NOMO-1 (cell line): ENCODE results near the gene EXT2.

Experiments used
- DNase-seq, 2 experiments: peaks; one replicate each; lab custom pipeline; 2025; ENCODE audit not compliant: unreplicated experiment in 2 of 2; lab: John Stamatoyannopoulos, UW

The EXT2 gene

DNA sequence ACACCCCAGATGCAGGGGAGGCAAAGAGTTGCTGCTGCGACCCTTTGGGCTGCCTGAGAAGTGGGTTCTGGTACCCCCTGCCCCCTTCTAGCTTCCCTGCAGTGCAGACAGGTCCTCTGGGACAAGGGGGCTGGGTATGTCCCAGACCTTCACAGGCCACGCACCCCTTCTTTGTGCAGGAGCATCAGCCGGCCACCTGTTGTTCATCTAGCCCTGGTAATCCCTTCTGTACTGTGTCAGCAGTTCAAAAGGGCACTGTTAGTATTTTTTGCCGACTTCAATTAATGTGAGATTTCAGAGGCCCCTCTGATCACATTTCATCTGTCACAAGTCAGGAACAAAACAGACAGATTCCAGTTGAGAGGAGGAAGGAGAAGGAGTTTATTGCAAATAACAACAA lies 164.6 kb downstream of the EXT2 start:
- no peak for DNase-seq

DNA sequence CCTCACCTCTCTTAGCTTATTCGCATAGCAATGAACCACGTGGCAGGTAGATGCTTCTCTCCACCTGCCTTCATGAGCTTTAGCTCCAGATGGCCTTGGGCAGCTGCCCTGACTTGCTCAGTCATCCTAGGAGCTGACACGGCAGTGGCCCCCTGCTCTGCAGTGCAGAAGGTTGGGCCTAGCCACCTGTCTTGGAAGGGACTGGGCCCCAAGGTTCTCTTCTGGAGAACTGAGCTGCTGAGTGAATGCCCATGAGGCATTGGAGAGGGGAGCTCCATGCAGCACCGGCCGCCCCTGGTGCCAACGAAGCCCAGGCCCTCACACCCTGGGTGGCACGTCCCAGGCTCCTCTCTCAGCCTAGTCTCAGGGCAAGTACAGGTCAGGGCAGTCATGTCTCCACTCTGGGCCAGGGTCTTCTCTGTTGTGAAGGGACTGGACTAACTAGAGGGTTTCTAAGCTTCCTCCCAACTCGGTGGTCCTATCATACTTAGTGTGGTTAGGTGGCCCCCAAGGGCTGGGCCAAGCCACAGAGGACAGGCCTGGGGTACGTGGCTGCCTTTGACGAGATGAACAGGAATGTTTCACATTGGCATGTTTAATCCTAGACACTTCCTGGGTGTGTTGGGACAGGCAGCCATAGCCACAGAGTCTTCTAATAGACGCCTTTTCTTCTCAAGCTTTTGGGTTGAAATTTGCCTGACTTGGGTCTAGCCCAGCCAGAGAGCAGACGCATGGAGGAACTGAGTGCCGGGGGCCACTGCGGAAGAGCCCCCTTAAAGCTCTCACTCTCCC lies 166.5 kb downstream of the EXT2 start:
- DNase-seq, result no peak

DNA sequence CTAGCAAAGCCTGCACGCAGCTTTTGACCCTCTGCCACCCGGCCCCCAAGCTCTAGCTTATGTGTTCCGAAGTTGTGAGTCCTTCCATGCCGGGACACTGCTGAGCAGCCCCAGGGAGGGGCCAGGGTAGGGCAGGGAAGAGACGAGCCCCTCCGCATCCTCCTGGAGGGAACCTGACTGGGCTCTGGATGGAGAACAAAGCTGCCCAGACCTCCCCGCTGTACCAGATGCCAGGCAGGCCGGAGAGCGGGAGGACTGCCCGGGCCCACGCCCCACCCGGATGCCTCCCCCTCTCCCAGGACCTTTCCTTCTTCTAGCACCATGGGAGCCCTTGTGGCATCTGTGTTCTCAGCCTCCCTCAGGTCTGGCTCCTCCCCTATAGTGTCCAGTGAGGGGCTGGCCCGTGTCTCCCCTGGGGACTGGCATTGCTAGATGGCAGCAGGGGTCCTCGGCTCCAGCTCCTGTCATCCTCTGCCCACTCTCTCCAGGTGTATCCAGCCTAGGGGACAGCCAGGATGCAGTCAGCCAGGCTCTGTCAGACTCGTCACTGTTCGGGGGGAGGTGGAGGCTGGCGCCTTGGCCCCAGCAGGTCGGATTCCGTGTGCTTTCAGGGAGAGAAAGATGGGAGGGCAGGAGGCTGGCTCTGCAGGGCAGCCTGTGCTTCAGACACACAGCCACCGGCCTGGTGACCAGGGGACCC lies 168.4 kb downstream of the EXT2 start:
- DNase-seq, result no peak

DNA sequence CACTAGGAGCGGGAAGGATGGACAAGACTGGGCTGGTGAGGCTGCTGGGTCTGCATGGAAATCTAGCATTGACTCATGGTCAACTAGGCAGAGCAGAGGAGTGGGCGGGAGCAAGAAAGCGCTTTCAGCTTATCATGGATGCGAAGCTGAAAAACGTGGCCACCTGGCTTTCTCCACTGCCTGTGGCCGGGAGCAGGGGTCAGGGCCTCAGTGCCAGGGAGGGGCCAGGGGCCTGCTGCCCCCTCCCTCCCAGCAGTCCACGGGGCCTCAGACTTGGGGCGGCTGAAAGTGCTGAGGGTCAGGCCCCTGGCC lies 168.9 kb downstream of the EXT2 start:
- no peak for DNase-seq

DNA sequence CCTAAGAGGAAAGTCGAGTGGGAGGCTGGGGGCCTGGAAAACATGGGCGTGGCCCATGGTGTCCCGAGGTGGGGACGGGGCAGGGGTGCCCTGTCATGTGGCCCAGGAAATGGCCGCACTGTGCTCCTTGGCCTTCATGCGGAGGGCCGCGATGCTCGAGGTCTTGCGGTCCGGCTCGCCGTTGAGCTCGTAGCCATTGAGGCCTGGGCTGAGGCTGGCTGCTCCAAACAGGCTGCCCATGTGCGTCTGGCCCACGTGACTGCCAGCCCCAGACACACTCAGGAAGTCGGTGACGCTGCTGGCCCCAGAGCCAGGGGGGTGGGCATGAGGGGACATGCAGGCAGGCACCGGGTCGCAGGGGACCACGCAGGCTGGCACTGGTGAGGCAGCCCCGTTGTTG lies 169.3 kb downstream of the EXT2 start:
- no peak for DNase-seq

DNA sequence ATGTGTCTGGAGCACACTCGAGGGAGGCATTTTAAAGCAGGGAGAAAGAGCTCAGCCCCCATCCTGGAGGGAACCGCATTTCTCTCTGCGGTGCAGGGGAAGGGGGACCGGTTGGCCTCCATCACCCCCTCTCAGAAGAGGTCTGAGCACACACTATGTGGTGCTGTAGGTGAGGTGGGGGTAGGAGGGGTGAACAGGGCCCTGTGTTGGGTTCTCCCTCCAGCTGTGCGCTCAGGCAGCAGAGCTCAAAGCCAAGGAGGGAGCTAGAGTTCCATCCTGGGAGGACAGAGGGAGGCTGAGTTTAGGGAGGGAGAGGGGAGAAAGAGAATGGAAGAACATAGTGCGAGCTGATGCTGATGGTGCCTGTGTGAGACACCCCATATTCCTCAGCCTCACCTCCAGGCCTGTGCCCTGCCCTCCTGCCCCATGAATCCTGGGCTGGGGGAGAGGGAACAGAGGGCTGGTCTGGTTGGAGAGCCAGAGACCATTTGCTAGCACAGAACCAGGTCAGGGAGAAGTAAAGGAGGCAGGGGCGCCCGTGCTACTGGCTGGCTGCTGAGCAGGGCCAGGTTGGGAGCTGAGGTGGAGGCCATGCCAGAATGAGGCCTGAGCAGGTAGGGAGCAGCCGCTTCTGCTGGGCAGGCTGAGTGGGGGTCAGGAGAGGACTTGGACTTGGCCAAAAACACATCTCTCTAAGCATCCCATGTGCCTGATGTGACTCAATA lies 170.7 kb downstream of the EXT2 start:
- DNase-seq, result no peak

DNA sequence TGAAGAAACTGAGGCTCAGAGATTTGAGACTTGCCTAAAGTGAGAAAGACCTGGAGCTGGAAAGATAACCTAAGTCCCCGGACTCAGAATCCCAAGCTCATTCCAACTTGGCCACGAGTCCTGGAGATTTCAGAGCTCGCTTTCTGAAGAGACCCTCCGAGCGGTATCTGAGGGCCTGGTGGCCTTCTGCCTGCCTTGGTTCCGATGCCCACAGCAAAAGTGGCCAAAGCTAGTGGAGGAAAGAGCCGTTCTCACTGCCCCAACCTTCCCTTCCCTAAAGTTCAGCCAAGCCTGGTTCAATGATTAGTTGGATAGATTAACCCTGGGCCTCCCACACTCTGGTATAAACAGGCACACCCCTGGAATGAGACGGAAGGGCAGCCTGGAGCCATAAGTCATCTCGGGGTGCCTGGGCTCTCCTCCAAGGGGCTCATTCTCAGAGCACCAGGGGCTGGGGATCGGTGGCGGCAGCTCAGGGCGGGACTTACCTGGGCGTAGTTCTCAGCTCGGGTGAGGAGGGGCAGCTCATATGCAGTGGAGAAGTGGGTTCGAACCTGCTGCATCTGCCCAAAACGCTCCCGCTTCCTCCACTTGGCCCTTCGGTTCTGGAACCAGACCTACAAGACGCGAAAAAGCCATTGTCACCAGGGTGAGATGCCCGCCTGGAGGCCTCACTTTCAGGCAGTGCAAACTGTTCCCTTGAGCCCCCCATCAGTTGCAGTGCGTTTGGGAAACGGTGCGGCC lies 171.7 kb downstream of the EXT2 start:
- DNase-seq, result no peak

DNA sequence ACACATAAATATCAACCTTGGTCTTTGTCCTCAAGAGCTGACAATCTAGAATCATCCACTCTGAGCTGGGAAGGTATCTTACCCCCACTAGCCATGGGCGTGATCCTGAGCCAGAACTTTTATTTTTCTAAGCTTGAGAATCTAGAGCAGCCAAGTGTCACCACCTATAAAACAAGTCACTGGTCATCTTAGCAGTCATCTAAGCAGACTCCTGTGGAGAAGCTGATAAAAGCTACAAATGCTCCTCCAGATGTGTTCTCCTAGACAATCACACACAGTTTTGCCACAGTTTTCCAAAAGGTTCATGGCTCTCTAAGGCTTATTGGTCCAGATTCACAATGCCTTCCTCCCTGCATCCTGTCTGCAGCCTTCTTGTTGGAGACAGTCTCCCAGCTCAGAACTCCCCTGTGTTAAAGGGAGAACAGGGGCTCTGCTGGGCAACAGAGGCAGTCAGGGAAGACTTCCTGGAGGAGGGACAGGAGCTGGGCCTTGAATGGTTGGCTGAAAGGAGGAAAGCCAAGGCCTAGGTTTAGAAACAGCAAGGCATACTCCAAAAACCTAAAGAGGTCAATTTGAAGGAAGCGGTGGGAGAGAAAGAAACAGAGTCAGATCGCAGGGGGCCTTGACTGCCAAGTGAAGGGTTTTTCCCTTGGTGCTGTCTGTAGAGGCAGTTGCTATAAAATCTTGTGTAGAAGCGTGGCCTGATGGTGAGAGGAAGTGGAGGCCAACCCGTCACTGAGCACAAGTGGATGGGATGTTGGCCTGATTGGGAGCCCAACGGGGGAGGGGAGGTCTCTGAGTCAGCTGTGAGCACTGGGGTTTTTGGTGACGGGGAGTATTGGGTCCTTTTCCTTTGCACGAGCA lies 172.5 kb downstream of the EXT2 start:
- no peak for DNase-seq

DNA sequence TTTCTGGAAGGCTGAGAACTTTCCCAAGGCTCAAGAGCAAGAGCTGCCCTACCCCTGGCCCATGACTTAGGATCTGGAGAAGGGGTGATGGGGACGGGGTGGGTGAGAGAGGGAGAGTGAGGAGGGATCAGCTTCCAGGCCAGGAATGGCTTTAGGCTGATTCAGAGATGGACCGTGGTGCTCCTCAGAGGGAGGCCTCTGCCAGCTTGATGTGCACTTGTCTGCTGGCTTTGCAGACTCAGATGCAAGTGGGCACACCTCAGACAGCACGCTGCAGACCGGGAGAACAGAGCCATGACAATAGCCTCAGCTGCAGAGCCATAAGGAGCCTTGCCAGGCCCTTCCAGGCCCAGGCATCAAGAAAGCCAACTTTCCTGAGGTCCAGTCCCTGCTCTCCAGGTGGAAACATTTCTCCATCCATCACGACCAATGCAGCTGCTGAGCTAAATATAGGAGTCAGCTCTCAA lies 173.2 kb downstream of the EXT2 start:
- DNase-seq, result no peak

DNA sequence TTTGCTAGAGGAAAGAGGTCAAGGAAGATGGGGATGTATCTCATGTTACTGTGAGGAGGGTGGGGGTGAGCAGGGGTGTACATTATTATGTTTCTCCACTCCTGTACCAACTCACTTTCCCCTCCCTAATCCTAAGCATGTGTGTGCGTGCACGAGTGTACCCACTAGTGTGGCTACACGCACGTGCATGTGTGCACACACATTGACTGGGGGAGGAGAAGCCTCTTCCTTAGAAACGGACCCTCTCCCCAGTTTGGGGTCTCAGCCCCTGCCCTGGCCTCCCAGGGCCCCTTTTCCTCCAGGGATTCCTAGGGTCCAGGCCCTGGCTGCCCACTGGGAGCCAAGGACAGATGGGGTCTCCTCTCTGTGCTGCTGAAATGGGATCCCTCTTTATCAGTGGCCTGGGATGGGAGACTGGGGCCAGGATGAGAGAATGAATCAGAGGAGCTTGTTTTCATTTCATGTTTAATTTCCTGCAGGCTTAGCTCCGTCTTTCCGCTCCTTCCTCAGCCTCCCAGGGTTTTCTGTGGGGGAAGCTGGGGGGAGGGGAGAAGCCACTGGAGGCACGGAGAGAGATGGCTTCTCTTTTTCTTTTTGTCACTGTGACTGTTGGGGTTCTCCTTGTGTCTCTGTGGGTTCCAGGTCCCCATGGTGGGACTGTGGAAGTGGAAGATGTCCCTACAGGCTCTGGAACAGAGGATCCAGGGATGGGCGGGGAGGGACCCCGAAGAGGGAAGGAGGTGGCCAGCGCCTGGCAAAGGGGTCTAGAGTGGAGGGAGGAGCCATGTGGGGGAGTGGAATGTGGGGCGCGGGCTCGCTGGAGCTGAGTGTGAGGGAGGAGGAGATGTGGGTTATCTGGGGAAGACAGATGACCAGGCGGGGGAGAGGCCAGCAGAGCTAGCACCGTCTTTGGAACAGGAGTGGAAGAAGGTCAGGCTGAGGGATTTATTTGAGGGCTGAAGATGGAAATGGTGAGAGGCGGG lies 174.2 kb downstream of the EXT2 start:
- no peak for DNase-seq

DNA sequence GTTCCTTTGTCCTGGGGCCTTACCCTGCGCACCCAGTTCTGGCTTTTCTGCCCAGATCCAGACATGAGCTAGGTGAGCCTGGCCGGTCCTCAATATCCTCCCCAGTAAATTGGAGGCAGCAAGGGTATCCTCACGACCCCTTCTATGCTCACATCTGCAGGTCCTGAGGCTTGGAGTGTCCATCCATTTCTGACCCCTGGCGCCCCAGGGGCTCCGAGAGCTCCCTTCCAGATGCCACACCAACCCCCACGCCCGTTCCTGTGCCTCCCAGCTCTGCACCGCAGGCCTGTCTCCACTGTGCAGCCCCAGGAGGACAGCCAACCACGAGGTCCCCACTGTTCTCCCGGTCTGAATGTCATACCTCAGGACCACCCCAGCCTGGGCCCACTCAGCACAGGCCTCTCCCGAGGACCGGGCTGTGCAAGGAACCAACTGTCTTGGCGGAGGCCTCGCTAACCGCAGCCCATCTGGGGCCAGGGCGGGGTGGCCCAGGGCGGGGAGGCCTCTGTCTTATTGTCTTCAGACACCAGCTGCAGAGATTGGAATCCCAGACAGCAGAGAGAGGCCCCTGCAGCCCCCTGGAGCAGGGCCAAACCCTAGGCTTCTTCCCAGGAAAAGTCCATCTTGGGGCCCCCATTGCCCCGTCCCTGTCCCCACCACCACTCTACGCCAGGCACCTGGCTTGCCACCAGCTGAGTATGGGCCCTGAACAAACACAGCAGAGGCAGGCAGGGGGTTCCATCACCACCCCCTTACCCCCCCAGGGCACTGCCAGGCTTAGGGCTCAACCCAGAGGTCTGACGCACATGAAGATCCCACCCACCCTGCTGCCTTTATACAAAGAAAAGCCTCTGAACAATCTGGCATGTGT lies 175.2 kb downstream of the EXT2 start:
- no peak for DNase-seq

DNA sequence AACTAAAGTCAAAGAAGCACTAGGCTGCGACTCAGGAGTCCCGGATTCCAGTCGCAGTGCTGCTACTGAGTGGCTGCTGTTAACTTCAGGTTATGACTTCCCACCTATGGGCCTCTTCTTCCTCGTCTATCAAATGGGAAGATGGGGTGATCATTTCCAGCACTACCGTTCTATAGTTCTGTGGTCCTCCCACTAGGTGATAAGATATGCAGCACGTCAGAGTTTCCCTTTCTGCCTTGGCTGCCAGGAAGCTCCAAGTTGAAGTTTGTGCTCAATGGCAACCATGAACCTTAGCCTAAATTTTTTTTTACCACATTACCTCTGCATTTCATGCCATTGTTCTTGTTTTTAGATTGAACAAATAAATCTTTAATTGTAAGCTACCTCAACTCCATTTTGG lies 175.8 kb downstream of the EXT2 start:
- no peak for DNase-seq

DNA sequence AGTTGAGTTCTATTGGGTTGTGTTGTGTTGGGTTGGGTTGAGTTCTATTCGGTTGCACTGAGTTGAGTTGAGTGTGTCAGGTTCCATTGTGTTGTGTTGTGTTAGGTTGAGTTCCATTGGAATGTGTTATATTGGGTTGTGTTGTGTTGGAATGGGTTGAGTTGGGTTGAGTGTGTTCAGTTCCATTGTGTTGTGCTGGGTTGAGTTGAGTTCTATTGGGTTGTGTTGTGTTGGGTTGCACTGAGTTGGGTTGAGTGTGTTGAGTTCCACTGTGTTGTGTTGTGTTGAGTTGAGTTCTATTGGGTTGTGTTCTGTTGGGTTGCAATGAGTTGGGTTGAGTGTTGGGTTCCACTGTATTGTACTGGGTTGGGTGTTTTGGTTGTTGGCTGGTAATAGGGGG lies 178.9 kb downstream of the EXT2 start:
- DNase-seq, result no peak

DNA sequence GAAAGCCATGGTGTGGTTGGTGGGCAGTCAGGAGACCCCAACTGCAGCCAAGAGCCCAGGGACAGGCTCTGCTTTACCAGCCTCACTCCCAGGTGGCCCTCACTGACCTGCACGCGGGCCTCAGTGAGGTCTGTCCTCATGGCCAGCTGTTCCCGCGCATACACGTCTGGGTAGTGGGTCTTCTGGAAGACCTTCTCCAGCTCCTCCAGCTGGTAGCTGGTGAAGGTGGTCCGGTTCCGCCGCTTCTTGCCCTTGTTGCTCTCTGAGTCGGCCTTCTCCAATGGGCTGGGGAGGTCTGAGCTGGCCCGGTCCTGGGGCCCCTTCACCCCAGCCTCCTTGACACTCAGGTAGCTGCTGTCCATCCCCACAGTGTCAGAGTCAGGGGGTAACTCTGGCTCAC lies 179.8 kb downstream of the EXT2 start:
- no peak for DNase-seq

DNA sequence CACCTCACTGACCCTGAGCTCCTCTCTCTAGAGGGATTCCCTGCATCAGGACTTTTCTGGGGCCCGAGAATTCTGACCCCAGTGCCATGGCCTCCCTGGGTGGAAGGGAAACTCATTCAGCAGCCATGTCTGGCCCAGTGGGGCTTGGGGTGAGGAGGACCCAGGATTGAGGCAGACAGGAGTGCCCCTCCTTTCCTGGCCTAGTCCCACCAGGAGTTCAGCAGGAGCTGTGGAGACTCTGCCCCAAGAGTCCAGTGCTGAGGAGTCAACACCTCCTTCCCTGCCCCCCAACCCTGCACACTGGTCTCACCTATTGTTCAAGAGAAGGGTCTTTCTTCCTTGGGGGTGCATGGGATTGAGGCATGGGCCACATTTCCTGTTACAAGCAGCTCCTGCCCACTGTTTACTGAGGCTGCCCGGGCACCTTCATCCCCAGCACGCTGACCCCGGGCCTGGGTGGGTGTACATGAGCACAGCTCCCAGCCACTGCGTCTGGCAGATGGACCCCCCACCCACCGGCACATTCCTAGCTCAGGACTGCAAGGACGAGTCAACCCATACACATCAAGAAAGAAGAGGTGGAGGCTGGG lies 180.6 kb downstream of the EXT2 start:
- DNase-seq, result no peak

DNA sequence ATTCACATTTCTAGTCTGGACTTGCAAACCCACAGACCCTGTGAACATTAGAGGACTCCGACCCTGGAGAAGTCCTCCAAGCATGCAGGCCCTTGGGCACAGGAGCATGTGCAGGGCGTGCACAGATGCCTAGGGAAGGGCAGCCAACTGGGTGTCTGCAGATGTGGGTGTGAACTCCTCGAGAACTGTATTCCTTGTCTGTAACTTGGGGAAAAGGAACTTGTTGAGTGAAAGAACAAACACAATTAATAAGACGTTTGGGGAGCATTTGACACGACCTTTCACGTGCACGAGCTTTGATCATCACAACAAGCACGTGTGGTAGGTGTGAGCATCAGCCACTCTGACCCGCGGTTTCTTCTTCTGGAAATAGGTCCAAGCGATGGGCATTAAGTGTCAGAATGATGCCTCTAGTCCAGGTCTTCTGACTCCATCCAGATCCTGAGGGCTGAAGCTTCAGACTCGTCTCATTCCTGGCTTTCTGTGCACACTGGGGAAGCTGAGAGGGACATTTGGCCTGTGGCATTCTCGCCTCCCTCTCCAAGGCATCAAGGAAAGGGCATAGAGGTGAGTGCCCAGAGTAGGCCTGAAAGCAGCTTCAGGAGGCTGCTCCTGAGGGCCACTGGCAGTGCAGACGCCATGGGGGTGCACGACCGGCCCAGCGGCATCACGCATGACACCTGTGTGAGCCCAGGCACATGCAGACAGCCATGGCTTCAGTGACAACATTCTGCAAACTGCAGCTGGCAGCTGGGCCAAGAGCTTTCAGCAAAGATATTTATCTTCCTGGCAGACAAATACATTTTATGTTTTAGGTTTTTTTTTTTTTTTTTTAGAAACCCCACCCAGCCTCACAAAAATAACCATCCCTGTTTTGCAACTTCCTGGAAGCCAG lies 182.0 kb downstream of the EXT2 start:
- no peak for DNase-seq

DNA sequence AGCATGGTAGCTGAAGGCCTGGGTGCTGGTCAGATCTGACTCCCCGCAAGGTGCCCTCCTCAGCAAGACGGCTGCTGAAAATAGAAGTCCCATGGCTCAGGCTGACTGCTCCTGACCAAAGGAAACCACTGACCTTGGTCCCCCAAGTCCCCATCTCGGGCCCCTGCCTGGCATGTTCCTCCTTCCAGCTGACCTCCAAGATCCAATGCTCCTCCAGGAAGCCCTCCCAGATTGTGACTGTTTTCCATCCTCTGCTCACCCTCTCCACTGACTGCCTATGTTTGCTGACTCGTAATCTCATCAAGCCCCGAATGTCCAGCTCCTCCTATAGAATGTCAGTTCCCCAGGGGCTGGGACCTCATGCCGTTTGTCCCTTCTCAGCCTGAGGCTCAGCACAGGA lies 184.0 kb downstream of the EXT2 start:
- DNase-seq, result no peak
